ENCODE results near the gene MTCH2. TPM values are rescaled to one million over a fixed set of nuclear protein-coding genes. Genes with fewer than 3 reads are reported as not detected.

MTCH2 gene
- total RNA-seq, 1 experiment from 2014 or later = 230 TPM

- Histone ChIP-seq H3K36me3 (ENCODE audit: control insufficient read depth, insufficient read depth, low read length) (no peaks in the 10 kb centered on the region), H3K27me3 (ENCODE audit: control insufficient read depth, insufficient read depth, low read length) (peaks cover 6% of the 10 kb centered on the region; the same call in 1 of the 2 replicates), H3K4me1 (ENCODE audit: control insufficient read depth, insufficient read depth, low read length) (peaks cover 4% of the 10 kb centered on the region), H3K9me3 (ENCODE audit: control insufficient read depth, insufficient read depth, low read depth, low read length) (no peaks in the 10 kb centered on the region), H3K4me3 (ENCODE audit: low read depth in 2 of 2, low read length in 2 of 2) (no peak overlapping the region), H3K27ac (ENCODE audit: low read length) (no peak overlapping the region)
- DNase-seq (ENCODE audit: low read depth, low spot score) (no peak), ATAC-seq (no peak)
- POLR2A ChIA-PET = no interaction called here
- intact Hi-C loops (cut with micrococcal nuclease; ENCODE audit: unreplicated experiment) (no loop called here), in situ Hi-C loops (cut with HindIII; ENCODE audit: low pct_unique_long_range_greater_than_20kb, low sequenced_read_pairs) (no loop called here)
- no TSS peak for BruUV-seq (replicated peaks)
- TF ChIP-seq TCF7L2 (IDR thresholded peaks at IDR 0.05; ENCODE audit: low read depth, low read length) = no peak
- TF ChIP-seq SIN3A (IDR thresholded peaks at IDR 0.05; ENCODE audit: borderline replicate concordance, insufficient read depth, low read depth, low read length) = no peak
- no peak for TF ChIP-seq POLR2AphosphoS5 (IDR thresholded peaks at IDR 0.05; ENCODE audit: low read depth, low read length)
- no peak for TF ChIP-seq CTCF (IDR thresholded peaks at IDR 0.05)
- TF ChIP-seq, protein P1, sequence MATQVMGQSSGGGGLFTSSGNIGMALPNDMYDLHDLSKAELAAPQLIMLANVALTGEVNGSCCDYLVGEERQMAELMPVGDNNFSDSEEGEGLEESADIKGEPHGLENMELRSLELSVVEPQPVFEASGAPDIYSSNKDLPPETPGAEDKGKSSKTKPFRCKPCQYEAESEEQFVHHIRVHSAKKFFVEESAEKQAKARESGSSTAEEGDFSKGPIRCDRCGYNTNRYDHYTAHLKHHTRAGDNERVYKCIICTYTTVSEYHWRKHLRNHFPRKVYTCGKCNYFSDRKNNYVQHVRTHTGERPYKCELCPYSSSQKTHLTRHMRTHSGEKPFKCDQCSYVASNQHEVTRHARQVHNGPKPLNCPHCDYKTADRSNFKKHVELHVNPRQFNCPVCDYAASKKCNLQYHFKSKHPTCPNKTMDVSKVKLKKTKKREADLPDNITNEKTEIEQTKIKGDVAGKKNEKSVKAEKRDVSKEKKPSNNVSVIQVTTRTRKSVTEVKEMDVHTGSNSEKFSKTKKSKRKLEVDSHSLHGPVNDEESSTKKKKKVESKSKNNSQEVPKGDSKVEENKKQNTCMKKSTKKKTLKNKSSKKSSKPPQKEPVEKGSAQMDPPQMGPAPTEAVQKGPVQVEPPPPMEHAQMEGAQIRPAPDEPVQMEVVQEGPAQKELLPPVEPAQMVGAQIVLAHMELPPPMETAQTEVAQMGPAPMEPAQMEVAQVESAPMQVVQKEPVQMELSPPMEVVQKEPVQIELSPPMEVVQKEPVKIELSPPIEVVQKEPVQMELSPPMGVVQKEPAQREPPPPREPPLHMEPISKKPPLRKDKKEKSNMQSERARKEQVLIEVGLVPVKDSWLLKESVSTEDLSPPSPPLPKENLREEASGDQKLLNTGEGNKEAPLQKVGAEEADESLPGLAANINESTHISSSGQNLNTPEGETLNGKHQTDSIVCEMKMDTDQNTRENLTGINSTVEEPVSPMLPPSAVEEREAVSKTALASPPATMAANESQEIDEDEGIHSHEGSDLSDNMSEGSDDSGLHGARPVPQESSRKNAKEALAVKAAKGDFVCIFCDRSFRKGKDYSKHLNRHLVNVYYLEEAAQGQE (IDR thresholded peaks at IDR 0.05; ENCODE audit: insufficient read depth in 1 of 2, low read depth in 2 of 2, low read length in 1 of 2) = no peak
- CTCF ChIA-PET = no interaction called here
These were observed 50.6 kb downstream of the MTCH2 start for GRCh38 chr11:47591764-47592163.

GRCh38 chr11:47589977-47590861 is 52.1 kb downstream of the MTCH2 start:
- in situ Hi-C loops (cut with HindIII; ENCODE audit: low pct_unique_long_range_greater_than_20kb, low sequenced_read_pairs) = no loop called here
- H3K27me3 ChIP-seq (ENCODE audit: control insufficient read depth, insufficient read depth, low read length) = peaks cover 6% of the 10 kb centered on the region; the same call in 1 of the 2 replicates
- intact Hi-C loops (cut with micrococcal nuclease; ENCODE audit: unreplicated experiment) = no loop called here
- ATAC-seq (no peak), DNase-seq (ENCODE audit: low read depth, low spot score) (no peak)
- H3K4me3 ChIP-seq (ENCODE audit: low read depth in 2 of 2, low read length in 2 of 2) = no peak overlapping the region
- TF ChIP-seq, protein P1 (IDR thresholded peaks at IDR 0.05; ENCODE audit: insufficient read depth in 1 of 2, low read depth in 2 of 2, low read length in 1 of 2) = no peak
- TF ChIP-seq CTCF (IDR thresholded peaks at IDR 0.05) (no peak), TCF7L2 (IDR thresholded peaks at IDR 0.05; ENCODE audit: low read depth, low read length) (no peak), POLR2AphosphoS5 (IDR thresholded peaks at IDR 0.05; ENCODE audit: low read depth, low read length) (no peak), SIN3A (IDR thresholded peaks at IDR 0.05; ENCODE audit: borderline replicate concordance, insufficient read depth, low read depth, low read length) (no peak)
- ChIA-PET CTCF (no interaction called here), POLR2A (no interaction called here)
- H3K4me1 ChIP-seq (ENCODE audit: control insufficient read depth, insufficient read depth, low read length) = peaks cover 4% of the 10 kb centered on the region
- H3K9me3 ChIP-seq (ENCODE audit: control insufficient read depth, insufficient read depth, low read depth, low read length) = no peaks in the 10 kb centered on the region
- H3K36me3 ChIP-seq (ENCODE audit: control insufficient read depth, insufficient read depth, low read length) = no peaks in the 10 kb centered on the region
- BruUV-seq (replicated peaks) = no TSS peak
- H3K27ac ChIP-seq (ENCODE audit: low read length) = no peak overlapping the region

Measured in Panc1 (cell line).